ENCODE measurements around the gene COL11A2.
A peak's percentile ranks its signal among the peaks of the same experiment; 100 is the strongest.
"Not testable (repeated sequence)": the region's sequence is repeated elsewhere in the genome, so short reads cannot be mapped to it uniquely, and the experiment has no call there.

The COL11A2 gene

GRCh38 chr6:33150560-33150959 lies 41.7 kb downstream of the COL11A2 start:
- not testable (repeated sequence) for DNase-seq

DNA sequence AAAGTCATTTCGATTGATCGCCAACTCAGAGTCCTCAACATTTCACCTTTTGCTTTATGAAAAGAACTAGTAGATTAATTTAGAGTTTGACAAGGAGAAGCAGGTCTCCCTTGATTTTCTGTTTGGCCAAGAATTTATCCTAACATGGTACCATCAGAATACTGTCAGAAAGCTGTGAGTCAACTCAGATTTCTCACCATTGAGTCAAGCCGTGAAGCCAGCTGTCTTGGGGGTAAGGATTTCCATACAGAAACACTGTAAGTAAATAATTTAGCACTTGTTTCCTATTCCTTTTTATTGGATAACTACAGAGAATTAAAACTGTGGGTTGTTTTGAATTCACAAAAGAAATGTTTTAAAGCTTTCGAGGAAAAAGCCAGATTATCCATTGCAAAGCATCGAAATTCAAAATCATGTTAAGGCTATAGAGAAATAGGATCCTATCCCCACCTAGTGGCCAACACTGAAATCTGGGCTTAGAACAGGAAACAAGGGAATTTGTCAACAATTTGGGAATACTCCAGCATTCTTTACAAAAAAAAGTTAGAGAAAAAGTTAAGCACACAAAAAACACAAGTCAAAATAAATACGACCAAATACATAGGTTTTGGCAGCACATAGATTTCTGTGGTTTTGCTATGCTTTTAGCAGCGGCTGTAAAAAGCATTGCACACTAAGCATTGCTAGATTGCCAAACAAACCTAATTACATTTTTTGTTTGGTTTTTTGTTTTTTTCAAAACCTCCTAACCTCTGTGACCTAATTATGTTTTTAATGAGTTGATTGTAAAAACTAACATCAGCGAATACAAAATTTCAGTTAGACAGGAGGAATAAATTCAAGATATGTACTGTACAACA lies 44.2 kb downstream of the COL11A2 start:
- DNase-seq = peak in 1 of 2 donors; percentile 36

DNA sequence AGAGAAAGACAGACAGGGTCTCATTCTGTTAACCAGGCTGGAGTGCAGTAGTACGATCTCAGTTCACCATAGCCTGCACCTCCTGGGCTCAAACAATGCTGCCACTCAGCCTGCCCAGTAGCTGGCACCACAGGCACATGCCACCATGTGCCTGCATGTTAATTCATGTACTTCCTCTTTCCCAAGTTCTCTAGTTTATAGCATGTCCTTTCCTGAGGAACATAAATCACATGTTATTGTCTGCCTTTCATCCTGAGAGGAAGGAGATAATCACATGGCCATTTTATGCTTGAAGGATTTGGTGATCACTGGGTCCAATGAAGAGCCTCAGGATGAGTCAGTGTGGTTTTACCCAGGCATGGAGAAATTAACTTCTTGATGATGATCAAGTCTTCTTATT lies 47.9 kb downstream of the COL11A2 start:
- DNase-seq = peak in 1 of 2 donors; percentile 1

GRCh38 chr6:33143113-33143770 lies 49.0 kb downstream of the COL11A2 start:
- no peak for DNase-seq

DNA sequence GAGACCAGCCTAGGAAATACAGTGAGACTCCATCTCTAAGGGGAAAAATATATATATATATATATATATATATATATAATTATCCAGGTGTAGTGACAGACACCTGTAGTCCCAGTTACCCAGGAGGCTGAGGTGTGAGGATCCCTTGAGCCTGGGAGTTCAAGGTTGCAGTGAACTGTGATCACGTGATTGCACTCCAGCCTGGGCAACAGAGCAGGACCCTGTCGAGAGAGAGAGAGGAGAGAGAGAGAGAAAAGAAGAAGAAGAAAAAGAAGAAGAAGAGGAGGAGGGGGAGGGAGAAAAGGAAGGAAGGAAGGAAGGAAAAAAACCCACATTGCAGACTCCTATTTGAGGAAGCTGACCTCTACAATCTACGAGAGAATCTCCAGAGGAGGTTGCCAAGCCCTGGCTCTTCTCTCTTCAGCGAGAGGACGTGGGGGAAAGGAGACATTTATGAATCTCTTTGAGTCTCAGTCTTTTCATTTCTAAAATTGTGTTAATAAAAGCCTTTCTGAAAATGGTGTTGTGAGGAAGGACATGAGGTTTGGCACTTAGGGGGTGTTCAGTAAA lies 49.7 kb downstream of the COL11A2 start:
- no peak for DNase-seq

DNA sequence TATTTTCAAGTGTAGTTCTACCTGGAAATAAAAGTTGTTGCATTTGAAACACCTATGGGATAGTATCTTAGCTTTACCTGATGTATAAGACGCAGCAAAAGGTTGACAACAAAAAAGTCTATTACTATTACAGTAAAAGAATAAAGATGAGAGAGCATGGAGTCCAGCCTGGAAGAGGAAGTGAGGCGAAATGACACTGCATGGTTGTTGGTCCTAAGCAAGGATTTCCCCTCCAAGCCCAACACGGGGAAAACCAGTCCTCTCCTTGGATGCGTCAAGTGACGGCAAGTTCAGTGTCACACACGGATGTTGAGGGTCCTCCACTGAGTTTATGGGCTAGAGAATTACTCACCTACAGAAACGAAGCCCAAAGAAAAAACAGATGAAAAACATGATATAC lies 51.7 kb downstream of the COL11A2 start:
- no peak for DNase-seq

GRCh38 chr6:33139596-33140206 lies 52.6 kb downstream of the COL11A2 start:
- no peak for DNase-seq

DNA sequence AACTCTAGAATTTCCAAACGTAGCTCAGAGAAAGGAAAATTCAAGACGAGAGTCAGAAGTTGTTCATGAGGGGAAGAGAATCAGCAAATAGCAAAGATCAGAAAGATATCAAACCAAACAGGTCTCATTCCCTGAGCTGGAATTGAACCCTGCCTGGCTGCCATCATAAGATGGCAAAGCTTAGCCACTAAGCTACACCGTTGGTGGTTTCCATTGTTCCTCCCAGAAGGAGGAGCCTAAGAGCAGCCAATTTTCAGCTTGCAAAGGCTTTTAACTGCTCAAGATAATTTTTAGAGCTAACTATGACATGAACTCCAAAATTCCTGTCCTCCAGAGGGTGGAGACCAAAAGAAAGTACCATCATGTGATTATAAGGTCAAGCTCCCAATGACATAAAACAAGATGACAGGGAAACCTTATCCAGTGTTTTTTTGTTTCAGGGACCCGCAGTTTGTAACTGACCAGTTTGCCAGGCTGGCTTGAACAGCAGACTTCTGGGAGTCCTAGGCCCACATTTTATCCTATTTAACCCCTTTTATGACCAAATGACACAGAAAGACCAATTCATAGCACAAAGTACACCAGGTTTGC lies 55.9 kb downstream of the COL11A2 start:
- DNase-seq = no peak

DNA sequence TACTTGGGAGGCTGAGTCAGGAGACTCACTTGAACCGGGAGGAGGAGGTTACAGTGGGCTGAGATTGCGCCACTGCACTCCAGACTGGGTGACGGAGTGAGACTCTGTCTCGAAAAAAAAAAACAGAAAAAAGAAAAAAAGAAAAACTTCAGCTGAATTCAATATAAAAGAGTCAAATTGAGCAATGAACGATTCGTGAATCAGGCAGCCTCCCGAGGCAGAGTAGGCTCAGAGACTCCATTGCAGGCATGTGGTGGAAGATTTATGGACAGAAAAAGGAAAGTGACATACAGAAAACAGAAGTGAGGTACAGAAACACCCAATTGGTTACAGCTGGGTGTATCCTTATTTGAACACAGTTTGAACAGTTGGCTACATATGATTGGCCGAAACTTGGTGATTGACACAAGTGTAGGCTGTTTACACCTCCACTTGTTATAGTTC lies 60.2 kb downstream of the COL11A2 start:
- DNase-seq = no peak

GRCh38 chr6:33128318-33128717 lies 63.9 kb downstream of the COL11A2 start:
- no peak for DNase-seq

- peak; percentile 58 to 59 for DNase-seq
These were observed 66.1 kb downstream of the COL11A2 start for GRCh38 chr6:33126101-33126714.

DNA sequence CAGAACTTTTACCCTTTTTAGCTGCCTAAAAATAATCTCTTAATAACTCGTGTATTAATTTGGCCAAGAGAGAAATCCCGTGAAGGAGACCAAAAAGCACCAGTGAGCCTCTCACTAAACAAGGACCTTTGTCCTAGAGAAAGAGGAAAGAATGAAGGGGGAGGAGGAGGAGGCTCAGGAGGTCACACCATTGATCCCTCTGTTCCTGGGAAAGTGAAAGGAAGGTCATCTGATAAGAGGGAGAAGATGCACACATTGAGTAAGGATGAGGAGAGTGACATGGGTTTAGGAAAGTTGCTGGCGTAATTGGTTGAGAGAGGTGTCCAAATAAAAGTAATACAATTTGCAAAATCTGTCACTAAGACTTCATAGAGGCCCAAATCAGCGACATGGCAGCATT lies 67.3 kb downstream of the COL11A2 start:
- DNase-seq = no peak

DNA sequence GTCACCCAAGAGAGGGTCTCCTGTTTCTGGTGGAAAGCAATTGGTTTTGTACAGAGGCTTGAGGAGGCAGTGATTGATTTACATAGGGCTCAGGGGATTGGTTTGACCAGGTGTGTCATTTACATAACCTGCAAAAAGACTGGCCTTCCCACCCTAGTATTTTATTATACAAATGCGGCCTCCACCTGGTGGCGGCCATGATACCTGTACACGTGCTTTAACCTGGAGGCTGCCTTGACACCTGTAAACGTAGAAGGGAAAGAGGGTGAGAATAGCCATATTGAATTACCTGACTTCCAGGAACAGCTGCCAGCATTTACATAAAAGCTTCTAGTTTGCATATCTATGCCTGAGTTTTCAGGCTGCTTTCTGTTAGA lies 67.8 kb downstream of the COL11A2 start:
- DNase-seq = no peak

GRCh38 chr6:33123732-33124524 lies 68.3 kb downstream of the COL11A2 start:
- DNase-seq = peak in 1 of 2 donors; percentile 45

DNA sequence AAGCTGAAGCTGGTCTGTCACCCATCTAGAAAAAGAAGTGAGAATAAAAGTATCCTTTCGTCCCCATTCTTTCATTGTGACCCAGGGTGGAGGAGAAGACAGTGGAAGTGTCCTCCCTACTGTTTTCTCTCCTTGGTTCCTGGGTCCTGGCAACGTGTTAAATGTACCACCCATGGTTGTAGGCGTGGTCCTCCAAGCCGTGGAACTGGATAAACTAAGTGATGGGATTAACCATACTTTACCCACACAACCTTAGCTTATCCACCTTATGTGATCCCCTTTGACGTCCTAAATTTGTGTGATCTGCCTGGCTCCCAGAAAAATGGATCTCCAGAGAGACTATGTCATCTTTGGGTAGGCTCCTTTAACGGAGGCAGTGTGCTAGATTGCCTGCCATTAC lies 69.1 kb downstream of the COL11A2 start:
- DNase-seq = no peak

DNA sequence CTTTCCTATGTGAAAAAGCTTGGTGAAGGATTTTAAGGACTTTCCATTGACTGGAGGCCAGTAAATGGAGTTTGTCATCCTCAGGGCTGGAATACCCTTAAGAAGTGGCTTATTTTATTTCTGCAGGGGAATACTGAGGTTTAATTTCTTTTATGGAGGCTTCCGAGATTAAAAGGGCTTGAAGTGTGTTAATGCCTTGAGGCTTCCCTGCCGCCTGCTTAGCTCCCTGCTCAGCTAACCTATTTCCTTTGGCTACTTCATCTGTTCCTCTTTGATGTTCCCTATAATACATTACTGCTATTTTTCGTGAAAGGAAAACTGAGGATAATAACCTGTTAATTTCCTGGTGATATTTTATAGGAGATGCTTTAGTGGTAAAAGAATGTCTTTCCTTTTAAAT lies 72.3 kb downstream of the COL11A2 start:
- DNase-seq = no peak

GRCh38 chr6:33118525-33119123 lies 73.6 kb downstream of the COL11A2 start:
- DNase-seq = peak in 1 of 2 donors; percentile 82

- DNase-seq = no peak
These were observed 74.4 kb downstream of the COL11A2 start for GRCh38 chr6:33117811-33118277.

DNA sequence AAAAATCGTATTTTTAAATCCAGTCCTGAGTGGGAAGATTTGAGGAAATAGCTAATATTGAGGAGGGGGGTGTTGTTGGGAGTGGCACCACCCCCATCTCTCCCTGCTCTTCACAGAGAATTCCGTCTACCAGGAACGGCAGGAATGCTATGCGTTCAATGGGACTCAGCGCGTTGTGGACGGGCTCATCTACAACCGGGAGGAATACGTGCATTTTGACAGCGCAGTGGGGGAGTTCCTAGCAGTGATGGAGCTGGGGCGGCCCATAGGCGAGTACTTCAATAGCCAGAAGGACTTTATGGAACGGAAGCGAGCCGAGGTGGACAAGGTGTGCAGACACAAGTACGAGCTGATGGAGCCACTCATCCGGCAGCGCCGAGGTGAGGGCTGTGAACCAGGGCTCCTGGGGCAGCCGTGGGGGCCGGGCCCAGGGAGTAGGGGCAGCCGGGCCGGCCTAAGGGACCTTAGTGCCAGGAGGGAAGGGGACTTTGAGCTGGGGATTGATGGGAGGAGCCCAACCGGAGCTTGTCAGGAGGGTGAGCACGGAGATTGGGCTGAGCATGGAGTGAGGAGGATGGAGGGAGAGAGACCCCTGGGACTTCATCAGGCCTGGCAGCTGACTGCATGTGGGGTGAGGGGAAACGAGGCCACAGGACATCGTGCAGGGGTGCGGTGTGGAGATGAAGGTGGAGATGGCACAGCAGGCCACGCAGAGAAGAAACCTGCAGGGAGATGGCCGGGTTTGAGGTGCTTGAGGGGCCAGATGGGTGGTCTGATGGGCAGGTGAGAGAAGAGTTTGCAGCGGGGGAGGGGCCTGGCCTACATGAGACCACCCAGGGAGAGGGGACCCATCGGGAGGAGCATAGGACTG lies 75.2 kb downstream of the COL11A2 start:
- DNase-seq = no peak

DNA sequence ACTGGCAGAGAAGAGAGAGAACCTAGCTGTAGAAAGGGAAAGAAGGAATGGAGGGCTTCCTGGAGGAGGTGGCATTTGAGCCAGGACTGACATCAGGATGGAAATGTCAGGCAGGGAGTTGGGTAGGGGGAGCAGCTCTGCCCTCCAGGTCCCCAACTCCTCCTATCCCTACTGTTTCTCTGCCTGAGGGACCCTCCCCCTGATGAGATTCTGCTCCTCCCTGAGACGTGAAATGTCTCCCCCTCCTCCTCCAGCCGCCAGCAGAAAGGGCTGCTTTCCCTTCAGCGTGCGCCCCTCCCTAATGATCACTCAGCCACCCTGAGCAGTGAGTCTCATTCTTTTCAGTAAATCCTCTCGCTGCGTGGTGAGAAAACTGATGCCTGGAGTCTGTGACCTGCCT lies 75.8 kb downstream of the COL11A2 start:
- no peak for DNase-seq
